ENCODE data around the gene SUPT3H. TPM values are rescaled to one million over a fixed set of nuclear protein-coding genes. Genes with fewer than 3 reads are reported as not detected.

SUPT3H gene
- total RNA-seq, 3 donors from 2014 or later (not counting 1 experiment from before 2014, with no cell fraction given): 7.3 to 10.9 (median 9.9) TPM

DNA sequence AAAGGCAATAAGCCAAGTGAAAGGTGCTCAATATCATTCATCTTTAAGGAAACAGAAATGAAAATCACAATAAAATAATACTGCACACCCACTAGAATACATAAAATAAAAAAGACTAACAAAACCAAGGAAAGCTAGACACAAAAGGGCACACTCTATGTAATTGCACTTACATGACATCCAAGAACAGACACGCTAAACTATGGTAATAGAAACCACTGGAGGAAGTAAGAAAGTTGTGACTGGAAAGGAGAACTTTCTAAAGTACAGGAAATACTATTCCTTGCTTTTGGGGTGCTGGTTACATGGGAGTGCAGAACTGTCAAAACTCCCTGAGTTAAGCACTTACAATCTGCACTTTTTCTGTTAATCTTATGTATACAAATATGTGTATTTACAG lies 303.3 kb downstream of the SUPT3H start:
- H3K9me3 ChIP-seq (ENCODE audit: control insufficient read depth, insufficient read depth, low read length): peaks cover 7% of the 10 kb centered on the region
- WGBS (ENCODE audit: insufficient coverage): no CpG with 5 or more reads among the region's 1 CpG
- Mint-ChIP-seq H3K4me3 (no peak overlapping the region), H3K4me1 (peaks cover 0 to 7% of the 10 kb centered on the region in 2 donors), H3K36me3 (peaks cover 13% of the 10 kb centered on the region), H3K27ac (no peak overlapping the region), H3K27me3 (ENCODE audit: low read depth in 2 of 2) (no peaks in the 10 kb centered on the region), H3K9me3 (peaks cover 4 to 9% of the 10 kb centered on the region in 2 donors)
- H3K4me3 ChIP-seq (ENCODE audit: low read length): no peak overlapping the region
- no peaks in the 10 kb centered on the region for H3K4me1 ChIP-seq (ENCODE audit: control insufficient read depth, insufficient read depth, low read length)
- no peak for ATAC-seq
- intact Hi-C loops (cut with micrococcal nuclease): no loop called here
- no peaks in the 10 kb centered on the region for H3K36me3 ChIP-seq (ENCODE audit: control insufficient read depth, insufficient read depth, low read length)
- H3K27ac ChIP-seq (ENCODE audit: low read length): no peak overlapping the region
- TF ChIP-seq, protein P1, sequence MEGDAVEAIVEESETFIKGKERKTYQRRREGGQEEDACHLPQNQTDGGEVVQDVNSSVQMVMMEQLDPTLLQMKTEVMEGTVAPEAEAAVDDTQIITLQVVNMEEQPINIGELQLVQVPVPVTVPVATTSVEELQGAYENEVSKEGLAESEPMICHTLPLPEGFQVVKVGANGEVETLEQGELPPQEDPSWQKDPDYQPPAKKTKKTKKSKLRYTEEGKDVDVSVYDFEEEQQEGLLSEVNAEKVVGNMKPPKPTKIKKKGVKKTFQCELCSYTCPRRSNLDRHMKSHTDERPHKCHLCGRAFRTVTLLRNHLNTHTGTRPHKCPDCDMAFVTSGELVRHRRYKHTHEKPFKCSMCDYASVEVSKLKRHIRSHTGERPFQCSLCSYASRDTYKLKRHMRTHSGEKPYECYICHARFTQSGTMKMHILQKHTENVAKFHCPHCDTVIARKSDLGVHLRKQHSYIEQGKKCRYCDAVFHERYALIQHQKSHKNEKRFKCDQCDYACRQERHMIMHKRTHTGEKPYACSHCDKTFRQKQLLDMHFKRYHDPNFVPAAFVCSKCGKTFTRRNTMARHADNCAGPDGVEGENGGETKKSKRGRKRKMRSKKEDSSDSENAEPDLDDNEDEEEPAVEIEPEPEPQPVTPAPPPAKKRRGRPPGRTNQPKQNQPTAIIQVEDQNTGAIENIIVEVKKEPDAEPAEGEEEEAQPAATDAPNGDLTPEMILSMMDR (IDR thresholded peaks at IDR 0.05): no peak
- DNase-seq: no peak
- no peaks in the 10 kb centered on the region for H3K27me3 ChIP-seq (ENCODE audit: control insufficient read depth, insufficient read depth, low read length)

- H3K27ac Mint-ChIP-seq: no peak overlapping the region
- intact Hi-C loops (cut with micrococcal nuclease): no loop called here
- H3K4me1 Mint-ChIP-seq: peaks cover 0 to 7% of the 10 kb centered on the region in 2 donors
- no peak for ATAC-seq
- peaks cover 2 to 9% of the 10 kb centered on the region in 2 donors for H3K9me3 Mint-ChIP-seq
- Histone ChIP-seq H3K4me1 (ENCODE audit: control insufficient read depth, insufficient read depth, low read length) (no peaks in the 10 kb centered on the region), H3K27ac (ENCODE audit: low read length) (no peak overlapping the region), H3K36me3 (ENCODE audit: control insufficient read depth, insufficient read depth, low read length) (no peaks in the 10 kb centered on the region), H3K9me3 (ENCODE audit: control insufficient read depth, insufficient read depth, low read length) (peaks cover 3% of the 10 kb centered on the region), H3K4me3 (ENCODE audit: low read length) (no peak overlapping the region), H3K27me3 (ENCODE audit: control insufficient read depth, insufficient read depth, low read length) (no peaks in the 10 kb centered on the region)
- no peak for DNase-seq
- H3K27me3 Mint-ChIP-seq (ENCODE audit: low read depth in 2 of 2): no peaks in the 10 kb centered on the region
- TF ChIP-seq, protein P1 (IDR thresholded peaks at IDR 0.05): no peak
- H3K4me3 Mint-ChIP-seq: no peak overlapping the region
- peaks cover 11% of the 10 kb centered on the region for H3K36me3 Mint-ChIP-seq
These were observed 304.0 kb downstream of the SUPT3H start for GRCh38 chr6:45073771-45074170.

DNA sequence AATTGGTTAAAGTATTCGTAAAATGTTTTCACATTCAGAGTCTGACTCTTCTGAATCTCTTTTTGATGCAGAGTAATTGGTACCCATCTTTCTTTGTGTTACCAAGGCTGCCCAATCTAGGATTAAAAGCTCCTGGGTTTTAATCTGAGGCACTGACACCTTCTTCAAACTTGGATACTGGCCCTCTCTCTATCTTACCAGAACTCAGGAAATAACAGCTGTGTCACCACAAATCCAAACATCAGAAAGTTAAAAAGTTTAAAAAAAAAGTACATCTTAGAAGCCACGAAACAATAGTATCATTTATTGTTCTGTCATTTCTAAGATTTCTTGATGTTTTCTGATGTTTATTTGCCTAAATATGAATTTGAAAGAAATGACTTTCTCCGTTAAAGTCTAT lies 305.1 kb downstream of the SUPT3H start:
- peaks cover 0 to 7% of the 10 kb centered on the region in 2 donors for H3K4me1 Mint-ChIP-seq
- DNase-seq (no peak), ATAC-seq (no peak)
- TF ChIP-seq, protein P1 (IDR thresholded peaks at IDR 0.05): no peak
- intact Hi-C loops (cut with micrococcal nuclease): no loop called here
- no peaks in the 10 kb centered on the region for H3K9me3 Mint-ChIP-seq
- H3K9me3 ChIP-seq (ENCODE audit: control insufficient read depth, insufficient read depth, low read length): no peaks in the 10 kb centered on the region
- no peaks in the 10 kb centered on the region for H3K4me1 ChIP-seq (ENCODE audit: control insufficient read depth, insufficient read depth, low read length)
- H3K36me3 Mint-ChIP-seq: peaks cover under 1% of the 10 kb centered on the region
- no peak overlapping the region for H3K4me3 Mint-ChIP-seq
- H3K36me3 ChIP-seq (ENCODE audit: control insufficient read depth, insufficient read depth, low read length): no peaks in the 10 kb centered on the region
- 89% methylated on average over 1 of the region's 3 CpGs for WGBS (ENCODE audit: insufficient coverage)
- H3K27me3 Mint-ChIP-seq (ENCODE audit: low read depth in 2 of 2): no peaks in the 10 kb centered on the region
- no peak overlapping the region for H3K4me3 ChIP-seq (ENCODE audit: low read length)
- H3K27me3 ChIP-seq (ENCODE audit: control insufficient read depth, insufficient read depth, low read length): no peaks in the 10 kb centered on the region
- H3K27ac Mint-ChIP-seq: no peak overlapping the region
- H3K27ac ChIP-seq (ENCODE audit: low read length): no peak overlapping the region

GRCh38 chr6:45072016-45072415 lies 305.7 kb downstream of the SUPT3H start:
- no peaks in the 10 kb centered on the region for H3K9me3 ChIP-seq (ENCODE audit: control insufficient read depth, insufficient read depth, low read length)
- no peaks in the 10 kb centered on the region for H3K36me3 ChIP-seq (ENCODE audit: control insufficient read depth, insufficient read depth, low read length)
- H3K4me1 Mint-ChIP-seq: peaks cover 0 to 7% of the 10 kb centered on the region in 2 donors
- no peaks in the 10 kb centered on the region for H3K36me3 Mint-ChIP-seq
- H3K27ac Mint-ChIP-seq: no peak overlapping the region
- DNase-seq (no peak), ATAC-seq (no peak)
- H3K27me3 ChIP-seq (ENCODE audit: control insufficient read depth, insufficient read depth, low read length): no peaks in the 10 kb centered on the region
- no peak overlapping the region for H3K4me3 Mint-ChIP-seq
- no peaks in the 10 kb centered on the region for H3K4me1 ChIP-seq (ENCODE audit: control insufficient read depth, insufficient read depth, low read length)
- H3K27me3 Mint-ChIP-seq (ENCODE audit: low read depth in 2 of 2): no peaks in the 10 kb centered on the region
- H3K9me3 Mint-ChIP-seq: no peaks in the 10 kb centered on the region
- intact Hi-C loops (cut with micrococcal nuclease): no loop called here
- no CpG with 5 or more reads among the region's 1 CpG for WGBS (ENCODE audit: insufficient coverage)
- no peak overlapping the region for H3K4me3 ChIP-seq (ENCODE audit: low read length)
- H3K27ac ChIP-seq (ENCODE audit: low read length): no peak overlapping the region
- TF ChIP-seq, protein P1 (IDR thresholded peaks at IDR 0.05): no peak
